Measurements from ENCODE around the gene PCBD1.

GRCh38 chr10:70858759-70859158, 29.6 kb downstream of the PCBD1 start:
- TF ChIP-seq CTCF (conservative IDR thresholded peaks at IDR 0.05) (no peak), ZFX (IDR thresholded peaks at IDR 0.05) (no peak)

Measured in C4-2B (cell line).